HCT116 (cell line): ENCODE measurements around the gene NRGN. TPM values are rescaled to one million over a fixed set of nuclear protein-coding genes. Genes with fewer than 3 reads are reported as not detected.

Source experiments
- ATAC-seq: fragments of 200-7000 bp; cut with Tn5 transposase; 2 replicates; pipeline ENCODE4 v1.9.1; 2020; ENCODE audit warnings: mild to moderate bottlenecking, moderate library complexity
- BruUV-seq: library from RNA; stranded (reverse); fragments of 400-500 nt; replicated peaks from 2 replicates; lab custom pipeline; 2021; lab: Mats Ljungman, UMichigan
- CTCF ChIA-PET: fragments of 300-600 bp; sonication (Branson Sonifier 250); formaldehyde crosslinking; loops from one replicate; lab custom pipeline; 2021; ENCODE audit warnings: antibody characterized with exemption; lab: Charles Lee
- POLR2A ChIA-PET: fragments of 300-600, 350-600 bp; sonication (Branson Sonifier 250); formaldehyde crosslinking; loops from one replicate; lab custom pipeline; 2021; ENCODE audit warnings: antibody characterized with exemption; lab: Charles Lee
- RAD21 ChIA-PET, 2 experiments: fragments of 300-600 bp; sonication (Branson Sonifier 250); formaldehyde crosslinking; loops; one replicate each; lab custom pipeline; 2023; ENCODE audit warnings: low total read pairs in 2 of 2; ENCODE audit not compliant: uncharacterized antibody in 2 of 2, unreplicated experiment in 2 of 2, low non-redundant PET in 1 of 2; lab: Charles Lee
- DNase-seq: peaks from one replicate; pipeline ENCODE4 v3.0.0-alpha.2; 2010; ENCODE audit warnings: low read depth, low spot score
- H2AFZ ChIP-seq: fragments of 200-600 bp; shearing (Covaris generic), sonication (generic); 2 replicates; pipeline ENCODE4 v1.6.1; 2017; ENCODE audit warnings: low read depth, mixed run types, mixed read lengths, antibody characterized with exemption, low read length; ENCODE audit not compliant: poor library complexity, severe bottlenecking
- H3K27ac ChIP-seq: 2 replicates; pipeline ENCODE4 v1.5.1; 2012; ENCODE audit warnings: low read depth, low read length
- H3K27me3 ChIP-seq: fragments of 200-600 bp; sonication (generic); 2 replicates; pipeline ENCODE4 v1.6.1; 2016; ENCODE audit warnings: mixed run types, low read length, mixed read lengths; ENCODE audit not compliant: insufficient read depth
- H3K36me3 ChIP-seq, 2 experiments: fragments of 200-500 bp in 1 of 2; fragments of 200-600 bp in 1 of 2; sonication (Bioruptor generic) in 1 of 2; sonication (generic) in 1 of 2; 2 replicates each; pipeline versions ENCODE4 v1.5.1 to v1.6.1; 2014 to 2016; ENCODE audit warnings: low read length in 2 of 2, inconsistent platforms in 1 of 2, mixed read lengths in 1 of 2, mixed run types in 1 of 2; ENCODE audit not compliant: insufficient read depth in 2 of 2, control insufficient read depth in 1 of 2
- H3K4me1 ChIP-seq, 2 experiments: fragments of 200-600 bp in 1 of 2; sonication (generic) in 1 of 2; 2 replicates each; pipeline versions ENCODE4 v1.5.1 to v1.6.1; 2012 to 2017; ENCODE audit warnings: low read length in 2 of 2, inconsistent platforms in 1 of 2, mild to moderate bottlenecking in 1 of 2, mixed read lengths in 1 of 2, mixed run types in 1 of 2, moderate library complexity in 1 of 2; ENCODE audit not compliant: insufficient read depth in 2 of 2, control insufficient read depth in 1 of 2
- H3K4me2 ChIP-seq: fragments of 200-600 bp; sonication (generic); 2 replicates; pipeline ENCODE4 v1.6.1; 2017; ENCODE audit warnings: mixed run types, low read length, mixed read lengths
- H3K4me3 ChIP-seq, 2 experiments: fragments of 200-600 bp in 1 of 2; sonication (generic) in 1 of 2; replicated peaks in 1 of 2; 2 replicates each; pipeline ENCODE4 v1.5.1; 2011 to 2016; ENCODE audit warnings: low read length in 2 of 2, control low read depth in 1 of 2, low read depth in 1 of 2, mild to moderate bottlenecking in 1 of 2, mixed read lengths in 1 of 2, mixed run types in 1 of 2
- H3K79me2 ChIP-seq: fragments of 200-600 bp; sonication (generic); 2 replicates; pipeline ENCODE4 v1.6.1; 2017; ENCODE audit warnings: mild to moderate bottlenecking, mixed run types, low read length, moderate library complexity, mixed read lengths; ENCODE audit not compliant: insufficient read depth
- H3K9ac ChIP-seq: fragments of 200-600 bp; sonication (generic); 2 replicates; pipeline ENCODE4 v1.6.1; 2016; ENCODE audit warnings: low read length, mixed read lengths
- H3K9me2 ChIP-seq: fragments of 200-600 bp; sonication (generic), shearing (Covaris generic); 2 replicates; pipeline ENCODE4 v1.6.1; 2017; ENCODE audit warnings: mixed run types, mild to moderate bottlenecking, moderate library complexity; ENCODE audit not compliant: insufficient read depth
- H3K9me3 ChIP-seq, 2 experiments: fragments of 200-500 bp in 1 of 2; fragments of 200-600 bp in 1 of 2; sonication (Bioruptor generic) in 1 of 2; sonication (generic) in 1 of 2; 2 replicates each; pipeline ENCODE4 v1.6.1; 2014 to 2017; ENCODE audit warnings: low read length in 2 of 2, mixed read lengths in 2 of 2, inconsistent platforms in 1 of 2, low read depth in 1 of 2, mild to moderate bottlenecking in 1 of 2, mixed run types in 1 of 2, moderate library complexity in 1 of 2; ENCODE audit not compliant: control insufficient read depth in 1 of 2, insufficient read depth in 1 of 2
- H4K20me1 ChIP-seq: fragments of 200-600 bp; sonication (generic), shearing (Covaris generic); 2 replicates; pipeline ENCODE4 v1.6.1; 2017; ENCODE audit warnings: mixed run types, mild to moderate bottlenecking, moderate library complexity; ENCODE audit not compliant: insufficient read depth
- CBX3 ChIP-seq: IDR thresholded peaks from 2 replicates; pipeline ENCODE4 v1.6.1; 2012; ENCODE audit warnings: low read depth
- CEBPB ChIP-seq: IDR thresholded peaks from 2 replicates; pipeline ENCODE4 v1.6.1; 2012; ENCODE audit warnings: low read depth
- ELF1 ChIP-seq: IDR thresholded peaks from 2 replicates; pipeline ENCODE4 v1.6.1; 2012; ENCODE audit warnings: low read depth, borderline replicate concordance
- EZH2 ChIP-seq: fragments of 200-600 bp; sonication (generic); IDR thresholded peaks from 2 replicates; pipeline ENCODE4 v1.6.1; 2017; ENCODE audit warnings: antibody characterized with exemption, mixed run types
- EZH2phosphoT487 ChIP-seq: fragments of 200-600 bp; IDR thresholded peaks from 2 replicates; pipeline ENCODE4 v1.6.1; 2018; ENCODE audit warnings: antibody characterized with exemption, borderline replicate concordance
- MAX ChIP-seq: IDR thresholded peaks from 2 replicates; pipeline ENCODE4 v1.6.1; 2012
- POLR2AphosphoS5 ChIP-seq: IDR thresholded peaks from 2 replicates; pipeline ENCODE4 v1.6.1; 2011; ENCODE audit warnings: mild to moderate bottlenecking, low read depth, low read length, moderate library complexity
- SIN3A ChIP-seq: IDR thresholded peaks from 2 replicates; pipeline ENCODE4 v1.6.1; 2012; ENCODE audit warnings: low read depth
- SP1 ChIP-seq: IDR thresholded peaks from 2 replicates; pipeline ENCODE4 v1.6.1; 2012; ENCODE audit warnings: low read depth
- TCF7L2 ChIP-seq: IDR thresholded peaks from 2 replicates; pipeline ENCODE4 v1.7.0; 2011; ENCODE audit warnings: borderline replicate concordance, inconsistent platforms; ENCODE audit not compliant: insufficient read depth, insufficient read length; ENCODE audit errors: extremely low read depth
- ZFX ChIP-seq: fragments of 450-650 bp; IDR thresholded peaks from 2 replicates; pipeline ENCODE4 v1.6.1; 2017
- intact Hi-C: fragments of 100-400 bp; cut with micrococcal nuclease; formaldehyde crosslinking; loops from 2 replicates; pipeline ENCODE4 v1.10.0; 2022
- total RNA-seq: library from RNA; stranded (reverse); gene quantifications from one replicate; pipeline ENCODE4 v1.2.1, GENCODE V29; 2021; ENCODE audit not compliant: unreplicated experiment

The NRGN gene
- total RNA-seq, 1 experiment from 2014 or later, result 33.3 TPM

GRCh38 chr11:124756753-124757227, 17.0 kb downstream of the NRGN start (continued):
- no peak for TF ChIP-seq EZH2phosphoT487
- no peak for TF ChIP-seq CEBPB
- TF ChIP-seq MAX, result no peak
- no peak for TF ChIP-seq POLR2AphosphoS5

- peaks cover 11 to 25% of the 10 kb centered on the region in 2 experiments for H3K4me1 ChIP-seq
Measured at GRCh38 chr11:124757320-124757719, 17.6 kb downstream of the NRGN start.

More at GRCh38 chr11:124757320-124757719, 17.6 kb downstream of the NRGN start:
- ATAC-seq, result no peak
- H3K79me2 ChIP-seq, result no peaks in the 10 kb centered on the region
- no peaks in the 10 kb centered on the region for H4K20me1 ChIP-seq
- H3K9me2 ChIP-seq, result no peaks in the 10 kb centered on the region
- ChIA-PET RAD21 (no interaction called here), CTCF (no interaction called here), POLR2A (interaction anchor here (0.7 kb wide), 1 partner anchor 141 kb away, joined by 3 read pairs; no protein-coding TSS in a partner anchor)
- H3K9me3 ChIP-seq, result no peaks in the 10 kb centered on the region
- no peak overlapping the region for H3K27ac ChIP-seq
- no peaks in the 10 kb centered on the region for H3K36me3 ChIP-seq
- BruUV-seq, result no TSS peak
- no peak overlapping the region for H2AFZ ChIP-seq
- H3K9ac ChIP-seq, result no peak overlapping the region
- TF ChIP-seq CBX3 (no peak), ELF1 (no peak), CEBPB (no peak), SIN3A (no peak), EZH2 (no peak), ZFX (no peak), SP1 (no peak), TCF7L2 (no peak), POLR2AphosphoS5 (no peak)
- H3K4me3 ChIP-seq, result no peak overlapping the region
- intact Hi-C loops, result no loop called here
- no peaks in the 10 kb centered on the region for H3K27me3 ChIP-seq
- no peak overlapping the region for H3K4me2 ChIP-seq
- DNase-seq, result no peak
